HG02870 (cell line): ENCODE results near the gene RBL1.

Experiments
- ATAC-seq: cut with Tn5 transposase; IDR thresholded peaks from one replicate; pipeline ENCODE4 v1.9.1; 2021; ENCODE audit warnings: mild to moderate bottlenecking, moderate library complexity; ENCODE audit not compliant: unreplicated experiment

The RBL1 gene

DNA sequence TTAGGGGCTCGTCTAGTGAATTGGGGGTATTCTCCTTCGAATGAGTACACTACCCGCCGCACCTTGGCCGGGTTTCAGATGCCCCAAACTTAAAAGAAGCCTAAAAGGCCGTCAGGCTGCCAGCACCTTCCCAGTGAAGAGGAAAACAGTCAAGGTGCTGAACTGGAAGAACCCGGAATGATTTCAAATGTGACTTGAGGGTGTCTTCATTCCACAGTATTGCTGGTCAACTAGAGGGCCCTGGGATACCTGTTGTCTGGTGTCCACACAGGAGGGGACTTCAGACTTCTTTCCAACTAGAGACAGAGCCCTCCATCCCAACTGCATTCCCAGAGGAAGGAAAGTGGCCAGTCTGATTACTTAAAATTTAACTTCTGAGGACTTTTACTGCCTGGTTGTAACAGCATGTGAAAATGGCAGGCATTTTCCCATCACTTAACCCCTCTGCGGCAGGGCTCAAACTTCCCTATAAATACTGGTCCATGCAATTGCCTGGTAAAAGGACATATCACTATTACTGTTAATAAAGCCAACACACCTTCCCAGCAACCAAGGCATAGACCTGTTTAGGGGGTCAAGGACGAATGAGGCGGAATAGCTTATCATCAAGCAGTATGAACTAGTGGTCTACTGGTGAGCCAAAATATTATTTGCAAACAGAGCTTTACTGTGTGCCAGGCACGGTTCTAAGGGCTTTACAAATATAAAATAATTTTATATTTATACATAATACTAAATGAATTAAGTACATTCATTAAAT is 143.6 kb downstream of the RBL1 start:
- no peak for ATAC-seq

DNA sequence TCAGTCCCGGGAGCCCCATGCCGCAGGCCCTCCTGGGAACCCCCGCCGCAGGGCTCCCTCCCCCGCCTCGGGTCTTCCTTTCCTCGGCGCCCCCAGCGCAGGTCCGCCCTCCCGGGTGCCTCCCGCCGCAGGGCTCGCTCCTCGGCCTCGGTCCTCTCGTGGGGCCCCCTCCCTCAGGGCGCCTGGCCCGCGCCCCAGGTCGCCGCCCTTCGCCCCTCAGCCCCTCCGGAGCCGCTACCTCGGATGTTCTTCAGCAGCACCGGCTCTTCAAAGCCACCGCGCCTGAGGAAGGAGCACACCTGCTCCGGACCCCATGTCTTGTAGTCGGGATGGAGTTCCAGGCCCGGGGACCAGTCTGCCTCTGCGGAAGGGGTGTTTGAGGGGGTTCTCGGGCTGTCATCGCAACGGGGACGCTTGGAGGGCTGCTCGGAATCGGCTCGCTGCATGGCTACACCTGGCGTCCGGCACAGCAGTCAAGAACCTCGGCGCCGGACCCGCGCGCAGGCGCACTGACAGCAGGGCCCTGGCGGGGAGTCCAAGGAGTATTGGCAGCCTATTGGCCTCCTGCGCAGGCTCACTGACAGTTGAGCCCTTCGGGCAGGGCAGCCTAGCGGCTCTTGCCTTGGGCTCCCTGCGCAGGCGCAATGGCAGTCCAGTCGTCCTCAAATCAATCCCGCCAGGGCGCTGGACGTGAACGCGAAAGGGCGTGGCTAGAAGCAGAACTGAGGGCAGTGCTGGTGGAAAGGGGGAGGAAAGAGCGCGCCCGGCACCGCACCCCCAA is 144.4 kb downstream of the RBL1 start, which contains the start of gene SAMHD1:
Gene SAMHD1 (minus strand): TSS at position 511 of the 781 bp plus-strand sequence. CDS start 65 bp downstream, at position 446.
- ATAC-seq: peak; percentile 85

DNA sequence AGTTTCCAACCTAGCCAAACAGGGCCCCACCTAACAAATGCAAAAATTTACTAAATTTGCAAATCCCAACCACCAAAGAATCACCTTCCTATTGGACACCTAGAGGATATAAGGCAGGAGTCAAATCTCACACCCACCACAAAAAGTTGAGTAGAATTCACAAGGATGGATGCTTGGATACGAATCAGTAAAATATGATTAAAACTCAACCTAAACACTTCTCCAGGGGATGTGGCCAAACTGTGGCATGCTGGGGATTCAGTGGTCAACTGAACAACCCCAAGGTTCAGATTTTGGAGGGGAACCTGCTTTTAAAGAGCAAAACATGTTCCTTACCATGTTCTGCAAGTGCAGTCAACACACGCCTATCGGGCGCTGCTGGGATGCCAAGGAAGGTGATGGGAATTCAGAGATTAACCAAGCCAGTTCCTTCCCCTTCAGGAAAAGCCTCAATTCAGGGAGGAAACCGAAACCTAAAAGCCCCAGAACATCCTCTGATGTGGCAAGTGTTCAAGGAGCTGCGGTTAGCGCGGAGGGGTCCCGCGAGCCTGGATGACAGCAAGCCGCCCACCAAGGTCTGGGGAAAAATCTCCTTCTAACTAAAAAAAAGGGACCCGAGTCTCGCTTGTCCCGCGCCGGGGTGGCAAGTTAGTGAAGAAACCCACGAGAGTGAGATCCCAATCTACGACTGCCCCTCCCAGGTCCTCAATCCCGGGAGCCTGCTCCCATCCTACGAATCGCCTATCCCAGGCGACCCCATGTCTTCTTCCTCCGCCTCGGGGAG is 145.2 kb downstream of the RBL1 start:
- ATAC-seq: no peak
